Transverse colon (tissue), 4 donors: ENCODE results near the gene KMT2D. TPM values are rescaled to one million over a fixed set of nuclear protein-coding genes. Genes with fewer than 3 reads are reported as not detected.

Experiments used
- DNase-seq: peaks from one replicate; pipeline ENCODE4 v3.0.0-alpha.2; 2019
- H3K27ac ChIP-seq, 4 donors: fragments of 200-600 bp; sonication (generic); 2 replicates each; pipeline ENCODE4 v1.5.1; 2016 to 2018; ENCODE audit warnings: inconsistent platforms in 4 of 4
- H3K27me3 ChIP-seq: fragments of 200-600 bp; sonication (generic); 2 replicates; pipeline ENCODE4 v1.5.1; 2017; ENCODE audit warnings: inconsistent platforms
- H3K36me3 ChIP-seq, 4 donors: fragments of 200-600 bp; sonication (generic); 2 replicates each; pipeline ENCODE4 v1.5.1; 2017 to 2019; ENCODE audit warnings: inconsistent platforms in 4 of 4
- H3K4me1 ChIP-seq, 4 donors: fragments of 200-600 bp; sonication (generic); 2 replicates each; pipeline ENCODE4 v1.5.1; 2017 to 2020; ENCODE audit warnings: inconsistent platforms in 4 of 4
- H3K4me3 ChIP-seq, 4 donors: fragments of 200-600 bp; sonication (generic); 1 replicate in 1 of 4; 2 replicates in 3 of 4; pipeline versions ENCODE4 v1.5.1 to v1.6.1; 2017 to 2019; ENCODE audit warnings: inconsistent platforms in 4 of 4
- H3K9me3 ChIP-seq, 2 donors: fragments of 200-600 bp; sonication (generic); 2 replicates each; pipeline ENCODE4 v1.5.1; 2017 to 2019; ENCODE audit warnings: inconsistent platforms in 2 of 2
- EP300 ChIP-seq: sonication (generic); formaldehyde crosslinking; IDR thresholded peaks from one replicate; pipeline ENCODE4 v1.6.1; 2017; ENCODE audit warnings: antibody characterized with exemption, low read depth
- POLR2A ChIP-seq: fragments of 450-650 bp; IDR thresholded peaks from one replicate; pipeline ENCODE4 v1.6.1; 2016; ENCODE audit warnings: antibody characterized with exemption, mild to moderate bottlenecking, moderate library complexity
- POLR2AphosphoS5 ChIP-seq, 3 donors: sonication (generic); formaldehyde crosslinking; IDR thresholded peaks; one replicate each; pipeline ENCODE4 v1.6.1; 2016; ENCODE audit warnings: antibody characterized with exemption in 3 of 3
- WGBS, 2 donors: methylation state at CpG; one replicate each; pipeline ENCODE4 v1.1.5; 2018; ENCODE audit warnings: low coverage in 1 of 2; 5-methylcytosine and 5-hydroxymethylcytosine counted together
- in situ Hi-C, 4 donors: fragments of 200-750 bp; cut with MboI; loops; one replicate each; pipeline versions ENCODE4 v1.15.0 to v1.15.1; 2017; ENCODE audit warnings: low sequenced_read_pairs in 3 of 4, low pct_ligation_motif_present in 1 of 4, low pct_unique_long_range_greater_than_20kb in 1 of 4
- intact Hi-C: fragments of 100-400 bp; cut with DNase I; formaldehyde crosslinking; loops from one replicate; pipeline ENCODE4 v1.15.1; 2023; ENCODE audit warnings: low total_unique reads
- total RNA-seq, 4 donors: library from RNA; depleted of rRNA; stranded (reverse); fragments of >200 nt; gene quantifications; one replicate each; pipeline ENCODE4 v1.1.0, GENCODE V29; 2016
- TF ChIP-seq, protein P1 (sequence below), 5 experiments: fragments of 200-600 bp in 3 of 5; fragments of 450-650 bp in 2 of 5; sonication (generic) in 3 of 5; IDR thresholded peaks; 1 replicate in 2 of 5; 2 replicates in 3 of 5; pipeline ENCODE4 v1.5.1; 2016 to 2017; ENCODE audit warnings: antibody characterized with exemption in 5 of 5, inconsistent platforms in 3 of 5, mild to moderate bottlenecking in 2 of 5, moderate library complexity in 1 of 5

The KMT2D gene
- total RNA-seq, 4 donors from 2014 or later, result 50.0 to 351 (median 78.0) TPM

DNA sequence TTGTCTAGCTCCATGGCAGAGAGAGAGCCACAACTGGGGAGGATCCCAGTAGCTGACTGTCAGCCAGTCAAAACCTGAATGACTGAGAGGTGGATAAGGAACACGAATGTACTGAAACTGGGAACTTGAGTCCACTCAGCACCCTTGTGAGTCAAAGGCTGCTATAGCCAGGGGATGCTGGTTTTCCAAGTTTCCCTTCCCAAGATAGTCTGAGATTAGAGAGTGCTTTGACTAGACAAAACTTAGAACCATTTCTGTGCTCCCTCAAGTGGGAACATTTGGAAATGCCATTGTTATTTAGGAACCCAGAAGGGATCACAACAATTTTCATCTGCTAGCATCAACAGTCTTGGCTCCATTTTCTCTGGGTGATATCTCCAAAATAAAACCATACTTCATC, 46.0 kb downstream of the KMT2D start:
- H3K9me3 ChIP-seq, result no peaks in the 10 kb centered on the region
- H3K36me3 ChIP-seq, result peaks cover 0 to 29% (median 13%) of the 10 kb centered on the region in 4 donors
- H3K4me3 ChIP-seq, result no peak overlapping the region
- in situ Hi-C loops (no loop called here), intact Hi-C loops (no loop called here)
- DNase-seq, result no peak
- H3K4me1 ChIP-seq, result peaks cover 8 to 19% (median 12%) of the 10 kb centered on the region in 4 donors
- no peaks in the 10 kb centered on the region for H3K27me3 ChIP-seq
- WGBS, 2 donors, result 63% methylated on average over 1 of the region's 1 CpG; no CpG with 5 or more reads in 1 of the 2 donors
- H3K27ac ChIP-seq, result no peak overlapping the region
- TF ChIP-seq EP300, result no peak
- no peak for TF ChIP-seq POLR2A
- TF ChIP-seq POLR2AphosphoS5 (IDR thresholded peaks at IDR 0.05), result no peak
- TF ChIP-seq, protein P1, sequence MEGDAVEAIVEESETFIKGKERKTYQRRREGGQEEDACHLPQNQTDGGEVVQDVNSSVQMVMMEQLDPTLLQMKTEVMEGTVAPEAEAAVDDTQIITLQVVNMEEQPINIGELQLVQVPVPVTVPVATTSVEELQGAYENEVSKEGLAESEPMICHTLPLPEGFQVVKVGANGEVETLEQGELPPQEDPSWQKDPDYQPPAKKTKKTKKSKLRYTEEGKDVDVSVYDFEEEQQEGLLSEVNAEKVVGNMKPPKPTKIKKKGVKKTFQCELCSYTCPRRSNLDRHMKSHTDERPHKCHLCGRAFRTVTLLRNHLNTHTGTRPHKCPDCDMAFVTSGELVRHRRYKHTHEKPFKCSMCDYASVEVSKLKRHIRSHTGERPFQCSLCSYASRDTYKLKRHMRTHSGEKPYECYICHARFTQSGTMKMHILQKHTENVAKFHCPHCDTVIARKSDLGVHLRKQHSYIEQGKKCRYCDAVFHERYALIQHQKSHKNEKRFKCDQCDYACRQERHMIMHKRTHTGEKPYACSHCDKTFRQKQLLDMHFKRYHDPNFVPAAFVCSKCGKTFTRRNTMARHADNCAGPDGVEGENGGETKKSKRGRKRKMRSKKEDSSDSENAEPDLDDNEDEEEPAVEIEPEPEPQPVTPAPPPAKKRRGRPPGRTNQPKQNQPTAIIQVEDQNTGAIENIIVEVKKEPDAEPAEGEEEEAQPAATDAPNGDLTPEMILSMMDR (IDR thresholded peaks at IDR 0.05), result no peak

DNA sequence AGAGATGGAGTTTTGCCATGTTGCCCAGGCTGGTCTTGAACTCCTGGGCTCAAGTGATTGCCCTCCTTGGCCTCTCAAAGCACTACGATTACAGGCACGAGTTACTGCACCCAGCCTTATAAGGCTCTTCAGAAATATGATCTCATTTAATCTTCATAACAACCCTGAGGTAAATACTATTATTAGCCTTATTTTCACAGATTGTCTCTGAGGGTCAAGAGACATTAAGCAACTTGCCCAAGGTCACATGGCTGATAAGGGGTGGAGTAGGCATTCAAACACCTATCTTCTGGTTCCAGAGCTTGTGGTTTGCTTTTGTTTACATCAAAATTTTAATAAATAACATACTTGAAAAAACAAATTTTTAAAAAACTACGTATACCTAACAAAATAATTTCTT, 47.2 kb downstream of the KMT2D start:
- Histone ChIP-seq H3K27ac (no peak overlapping the region), H3K9me3 (no peaks in the 10 kb centered on the region), H3K36me3 (peaks cover 0 to 29% (median 13%) of the 10 kb centered on the region in 4 donors), H3K4me1 (peaks cover 6 to 12% (median 8%) of the 10 kb centered on the region in 4 donors), H3K27me3 (no peaks in the 10 kb centered on the region), H3K4me3 (no peak overlapping the region)
- no peak for TF ChIP-seq EP300
- TF ChIP-seq POLR2AphosphoS5 (IDR thresholded peaks at IDR 0.05), result no peak
- TF ChIP-seq, protein P1 (IDR thresholded peaks at IDR 0.05), result no peak
- TF ChIP-seq POLR2A, result no peak
- in situ Hi-C loops (no loop called here), intact Hi-C loops (no loop called here)
- no peak for DNase-seq
- WGBS, 2 donors, result 90% methylated on average over 3 of the region's 3 CpGs

DNA sequence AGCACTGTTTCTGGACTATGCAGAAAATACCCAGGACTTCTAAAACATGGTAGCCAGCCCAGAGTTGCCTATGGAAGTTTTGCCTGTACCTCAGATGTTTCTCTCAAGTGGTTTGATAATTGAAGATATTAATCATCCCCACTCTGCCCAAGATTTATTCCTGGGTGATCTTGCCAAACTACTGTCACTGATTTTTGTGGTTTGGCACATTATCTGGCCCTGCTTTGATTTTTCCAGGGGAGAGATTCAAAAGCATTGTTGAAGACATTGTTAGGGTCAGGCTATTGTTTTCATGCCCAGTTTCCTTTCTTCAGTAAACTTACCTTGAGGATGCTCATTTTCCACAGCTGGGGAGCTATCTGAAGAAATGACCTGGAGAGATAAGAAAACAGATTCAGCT, 47.9 kb downstream of the KMT2D start:
- Histone ChIP-seq H3K27me3 (no peaks in the 10 kb centered on the region), H3K9me3 (no peaks in the 10 kb centered on the region), H3K27ac (no peak overlapping the region), H3K4me1 (peaks cover 5 to 9% (median 6%) of the 10 kb centered on the region in 4 donors), H3K36me3 (peaks cover 0 to 29% (median 13%) of the 10 kb centered on the region in 4 donors), H3K4me3 (no peak overlapping the region)
- intact Hi-C loops (no loop called here), in situ Hi-C loops (no loop called here)
- no peak for TF ChIP-seq EP300
- TF ChIP-seq, protein P1 (IDR thresholded peaks at IDR 0.05), result no peak
- no peak for TF ChIP-seq POLR2A
- TF ChIP-seq POLR2AphosphoS5 (IDR thresholded peaks at IDR 0.05), result no peak
- DNase-seq, result no peak

Other genes starting within 250 kb of the KMT2D start
- 10 to 100 TPM; 20.6 to 53.5 (median 47.1) TPM for gene CACNB3, start 242.3 kb downstream of the KMT2D start, total RNA-seq
- gene DDX23, start 208.6 kb downstream of the KMT2D start, total RNA-seq, result 100 to 1,000 TPM in 1 of 4 donors, 10 to 100 TPM in 3; 82.9 to 143 (median 83.9) TPM
- gene RND1, start 194.9 kb downstream of the KMT2D start, total RNA-seq, result 10 to 100 TPM in 1 of 4 donors, 1 to 10 TPM in 2, not detected in 1; 1.1 to 19.1 (median 3.3) TPM
- 10 to 100 TPM; 12.1 to 35.9 (median 20.9) TPM for gene FKBP11, start 135.3 kb downstream of the KMT2D start, total RNA-seq
- 100 to 1,000 TPM in 2 of 4 donors, 10 to 100 TPM in 2; 30.8 to 117 (median 99.8) TPM for gene ARF3, start 103.3 kb downstream of the KMT2D start, total RNA-seq
- 1 to 10 TPM in 1 of 4 donors, under 1 TPM in 1, not detected in 2; 0.41 to 1.4 TPM for gene WNT10B, start 89.1 kb downstream of the KMT2D start, total RNA-seq
- gene WNT1, start 82.5 kb downstream of the KMT2D start, total RNA-seq, result not detected
- under 1 TPM in 2 of 4 donors, not detected in 2; 0.27 to 0.32 TPM for gene DDN, start 61.4 kb downstream of the KMT2D start, total RNA-seq
- gene PRKAG1, start 42.0 kb downstream of the KMT2D start, total RNA-seq, result 10 to 100 TPM; 21.7 to 44.0 (median 42.3) TPM
- gene RHEBL1, start 9.2 kb upstream of the KMT2D start, total RNA-seq, result not detected
- gene DHH, start 34.0 kb upstream of the KMT2D start, total RNA-seq, result under 1 TPM in 2 of 4 donors, not detected in 2; 0.27 to 0.32 TPM
- 100 to 1,000 TPM in 1 of 4 donors, 10 to 100 TPM in 3; 72.6 to 125 (median 82.1) TPM for gene LMBR1L, start 50.1 kb upstream of the KMT2D start, total RNA-seq
- 100 to 1,000 TPM; 219 to 390 (median 319) TPM for gene TUBA1B, start 70.6 kb upstream of the KMT2D start, total RNA-seq
- gene TUBA1A, start 128.3 kb upstream of the KMT2D start, total RNA-seq, result 100 to 1,000 TPM in 2 of 4 donors, 10 to 100 TPM in 2; 77.1 to 201 (median 92.6) TPM
- gene TUBA1C, start 204.3 kb upstream of the KMT2D start, total RNA-seq, result 100 to 1,000 TPM; 207 to 331 (median 263) TPM
- gene PRPH, start 234.4 kb upstream of the KMT2D start, total RNA-seq, result 10 to 100 TPM in 2 of 4 donors, 1 to 10 TPM in 2; 7.9 to 18.7 (median 10.5) TPM